ENCODE data around the gene WDR37.

- TF ChIP-seq CTCF (IDR thresholded peaks at IDR 0.05) (no peak), JUN (IDR thresholded peaks at IDR 0.05) (no peak), HOXB5 (CRISPR knock-in tag; IDR thresholded peaks at IDR 0.05) (no peak), RAD21 (conservative IDR thresholded peaks at IDR 0.05 in 1 of 2, IDR thresholded peaks at IDR 0.05 in 1 of 2) (no peak), HES2 (IDR thresholded peaks at IDR 0.05) (no peak), FOXS1 (CRISPR knock-in tag; IDR thresholded peaks at IDR 0.05) (no peak), MAFK (IDR thresholded peaks at IDR 0.05; ENCODE audit: partially characterized antibody) (no peak), CEBPB (IDR thresholded peaks at IDR 0.05) (no peak), POLR2AphosphoS2 (conservative IDR thresholded peaks at IDR 0.05; ENCODE audit: low read length) (no peak), ZFP36 (IDR thresholded peaks at IDR 0.05; ENCODE audit: borderline replicate concordance, partially characterized antibody) (no peak), POLR2A (IDR thresholded peaks at IDR 0.05; ENCODE audit: low read length) (no peak)
Measured at GRCh38 chr10:1085258-1085657, 29.1 kb downstream of the WDR37 start.
